NCI-H2081 treated with DMSO at 0.1 percent for 48 hours (cell line): ENCODE data around the gene TSC2.
"Not testable (repeated sequence)": the region's sequence is repeated elsewhere in the genome, so short reads cannot be mapped to it uniquely, and the experiment has no call there.

Experiments used
- DNase-seq: peaks from one replicate; lab custom pipeline; 2025; lab: John Stamatoyannopoulos, UW

The TSC2 gene

GRCh38 chr16:2031081-2031577 is 16.7 kb upstream of the TSC2 start:
- no peak for DNase-seq

- no peak for DNase-seq
These were observed 15.3 kb upstream of the TSC2 start for GRCh38 chr16:2032285-2033056.

GRCh38 chr16:2033057-2033908 is 14.5 kb upstream of the TSC2 start:
- DNase-seq, result no peak

GRCh38 chr16:2033909-2034695 is 13.7 kb upstream of the TSC2 start:
- DNase-seq, result not testable (repeated sequence)

GRCh38 chr16:2034696-2035430 is 12.9 kb upstream of the TSC2 start:
- no peak for DNase-seq

GRCh38 chr16:2035431-2036199 is 12.2 kb upstream of the TSC2 start:
- DNase-seq, result no peak

GRCh38 chr16:2036200-2036966 is 11.4 kb upstream of the TSC2 start:
- DNase-seq, result no peak

- DNase-seq, result no peak
These were observed 10.7 kb upstream of the TSC2 start for GRCh38 chr16:2037115-2037514.

- no peak for DNase-seq
These were observed 10.0 kb upstream of the TSC2 start for GRCh38 chr16:2037647-2038381.

- no peak for DNase-seq
These were observed 9.2 kb upstream of the TSC2 start for GRCh38 chr16:2038382-2039231.

GRCh38 chr16:2039274-2040031 is 8.3 kb upstream of the TSC2 start:
- no peak for DNase-seq

GRCh38 chr16:2040041-2040786 is 7.6 kb upstream of the TSC2 start:
- DNase-seq, result no peak

GRCh38 chr16:2040787-2041522 is 6.8 kb upstream of the TSC2 start:
- no peak for DNase-seq

GRCh38 chr16:2042171-2042985 is 5.4 kb upstream of the TSC2 start:
- DNase-seq, result no peak

GRCh38 chr16:2042986-2043666 is 4.7 kb upstream of the TSC2 start:
- no peak for DNase-seq
